ENCODE measurements around the gene TLE2.
"Not testable (repeated sequence)": the region's sequence is repeated elsewhere in the genome, so short reads cannot be mapped to it uniquely, and the experiment has no call there.

Gene TLE2

GRCh38 chr19:3039641-3040077 is 10.6 kb upstream of the TLE2 start:
- H3K4me3 ChIP-seq (ENCODE audit: low read depth, low read length) = no peak overlapping the region
- no peak for DNase-seq (ENCODE audit: low read depth)

- H3K4me3 ChIP-seq (ENCODE audit: low read depth, low read length) = no peak overlapping the region
Measured at GRCh38 chr19:3039125-3039524, 10.0 kb upstream of the TLE2 start.

GRCh38 chr19:3038214-3038613 is 9.1 kb upstream of the TLE2 start:
- no peak for DNase-seq (ENCODE audit: low read depth)
- H3K4me3 ChIP-seq (ENCODE audit: low read depth, low read length) = no peak overlapping the region

More at GRCh38 chr19:3039125-3039524, 10.0 kb upstream of the TLE2 start:
- DNase-seq (ENCODE audit: low read depth) = no peak

- not testable (repeated sequence) for H3K4me3 ChIP-seq (ENCODE audit: low read depth, low read length); DNase-seq (ENCODE audit: low read depth)
Measured at GRCh38 chr19:3036977-3037544, 8.0 kb upstream of the TLE2 start.

DNA sequence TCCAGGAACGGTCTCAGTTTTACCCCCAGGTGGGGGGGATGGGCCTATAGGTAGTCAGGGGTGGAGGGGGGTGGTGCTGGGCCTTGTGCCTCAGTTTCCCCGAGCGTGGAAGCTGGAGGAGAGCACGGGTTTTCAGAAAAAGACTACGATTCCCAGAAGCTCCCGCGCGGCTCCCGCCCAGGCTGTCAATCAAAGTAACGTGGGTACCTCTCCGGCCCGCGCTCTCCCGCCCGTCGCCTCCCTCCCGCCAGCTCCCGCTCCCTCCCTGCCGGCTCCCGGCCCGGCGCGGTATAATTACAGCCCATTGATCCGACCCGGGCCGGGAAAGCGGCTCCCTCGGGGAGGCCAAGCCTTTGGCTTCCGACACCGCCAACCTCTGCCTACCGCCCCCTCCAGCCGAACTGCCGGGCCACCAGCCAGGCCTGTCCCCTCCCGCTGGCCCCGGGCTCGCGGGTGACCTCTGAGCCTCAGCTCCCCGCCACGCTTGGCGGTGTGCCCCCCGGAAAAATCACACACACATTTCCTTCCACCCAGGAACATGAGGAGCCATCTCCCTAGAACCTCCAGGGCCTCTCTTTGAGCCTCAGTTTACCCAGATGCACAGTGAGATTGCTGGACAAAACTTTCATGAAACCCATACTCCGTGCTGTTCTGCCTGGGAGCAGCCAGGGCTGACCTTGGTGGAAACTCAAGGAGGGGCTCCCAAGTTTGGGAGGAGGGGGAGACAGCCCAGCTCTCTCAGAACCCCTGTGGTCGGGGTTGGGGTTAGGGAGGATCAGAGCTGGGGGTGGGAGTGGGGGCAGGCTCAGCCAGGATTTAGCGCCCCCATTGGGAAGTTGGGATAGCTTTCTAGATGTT is 7.3 kb upstream of the TLE2 start:
- DNase-seq (ENCODE audit: low read depth) = peak; percentile 67
- H3K4me3 ChIP-seq (ENCODE audit: low read depth, low read length) = peak overlapping the region; percentile 59

GRCh38 chr19:3035542-3036118 is 6.5 kb upstream of the TLE2 start:
- peak overlapping the region; percentile 59 for H3K4me3 ChIP-seq (ENCODE audit: low read depth, low read length)
- peak; percentile 98 for DNase-seq (ENCODE audit: low read depth)

- DNase-seq (ENCODE audit: low read depth) = peak; percentile 12
Measured at GRCh38 chr19:3034656-3035541, 5.8 kb upstream of the TLE2 start.

GRCh38 chr19:3034406-3034655 is 5.3 kb upstream of the TLE2 start:
- no peak overlapping the region for H3K4me3 ChIP-seq (ENCODE audit: low read depth, low read length)
- DNase-seq (ENCODE audit: low read depth) = no peak

More at GRCh38 chr19:3034656-3035541, 5.8 kb upstream of the TLE2 start:
- peak overlapping the region; percentile 59 for H3K4me3 ChIP-seq (ENCODE audit: low read depth, low read length)

- no peak overlapping the region for H3K4me3 ChIP-seq (ENCODE audit: low read depth, low read length)
- DNase-seq (ENCODE audit: low read depth) = no peak
Measured at GRCh38 chr19:3033595-3034405, 4.7 kb upstream of the TLE2 start.

DNA sequence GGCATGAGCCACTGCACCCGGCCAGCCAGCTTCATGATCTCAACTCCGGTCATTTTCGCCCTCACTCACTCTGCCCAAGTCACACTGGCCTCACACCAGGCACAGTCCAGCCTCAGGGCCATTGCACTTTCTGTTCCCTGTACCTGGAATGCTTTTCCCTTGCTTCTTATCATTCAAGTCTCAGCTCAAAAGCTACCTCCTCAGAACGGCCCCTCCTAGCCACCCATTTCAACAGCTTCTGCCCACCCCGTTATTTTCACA is 2.5 kb upstream of the TLE2 start:
- no peak overlapping the region for H3K4me3 ChIP-seq (ENCODE audit: low read depth, low read length)
- no peak for DNase-seq (ENCODE audit: low read depth)

DNA sequence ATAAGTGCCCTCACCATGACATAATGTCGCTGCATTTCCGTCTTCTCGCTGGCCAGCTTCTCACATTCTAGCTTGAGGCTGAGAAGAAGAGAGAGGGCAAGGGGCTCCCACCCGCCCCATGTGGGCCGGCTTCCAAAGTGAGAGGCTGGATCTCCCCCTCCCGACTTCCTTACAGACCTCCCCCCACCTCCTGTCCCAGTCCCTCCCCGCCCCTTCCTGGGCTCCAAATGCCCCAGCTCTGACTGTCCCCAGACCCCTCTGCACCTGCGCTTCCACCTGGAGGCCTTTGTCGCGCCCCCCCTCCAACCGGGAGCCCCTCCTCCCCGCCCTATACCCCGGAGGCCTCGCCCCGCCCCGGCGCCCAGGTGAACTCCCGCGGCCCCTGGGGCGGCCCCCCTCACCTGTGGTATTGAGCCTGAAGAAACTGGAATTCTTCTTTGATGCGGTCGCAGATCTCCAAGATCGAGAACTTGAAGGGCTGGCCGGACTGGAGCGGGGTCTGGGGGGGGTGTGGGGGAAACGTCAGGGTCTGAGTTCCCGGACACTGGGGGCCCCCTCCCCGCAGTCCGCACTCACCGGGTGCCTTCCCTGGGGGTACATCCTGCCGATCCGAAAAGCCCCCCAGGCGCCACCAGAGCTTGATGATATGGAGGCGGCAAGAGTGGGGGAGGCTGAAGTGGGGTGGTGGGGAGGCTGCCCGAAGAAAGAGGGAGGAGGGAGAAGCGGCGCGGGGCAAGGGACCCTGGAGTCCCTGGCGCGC is 595 bp downstream of the TLE2 start:
- DNase-seq (ENCODE audit: low read depth) = no peak

GRCh38 chr19:3027981-3028304 is 1.1 kb downstream of the TLE2 start:
- H3K4me3 ChIP-seq (ENCODE audit: low read depth, low read length) = no peak overlapping the region
- no peak for DNase-seq (ENCODE audit: low read depth)

More for the DNA sequence above, 595 bp downstream of the TLE2 start:
- peak overlapping the region; percentile 38 for H3K4me3 ChIP-seq (ENCODE audit: low read depth, low read length)

DNA sequence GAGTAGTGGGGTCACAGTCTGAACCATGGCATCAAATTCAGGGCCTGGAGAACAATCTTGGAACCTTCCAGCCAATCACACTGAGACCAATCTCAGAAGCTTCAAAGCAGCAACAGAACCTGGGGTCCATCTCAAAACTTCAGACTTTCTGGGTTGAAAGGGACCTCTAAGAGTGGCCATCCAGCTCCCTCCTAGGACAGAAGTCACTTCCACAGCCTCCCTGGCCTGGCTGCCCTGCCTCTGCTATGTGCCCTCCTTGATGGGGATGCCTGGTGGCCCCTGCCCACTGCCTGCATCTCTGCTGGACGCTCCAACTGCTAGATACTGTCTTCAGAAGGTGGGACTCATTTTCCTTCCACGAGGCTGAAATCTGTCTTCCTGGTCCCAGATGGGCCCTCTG is 1.8 kb downstream of the TLE2 start:
- no peak for DNase-seq (ENCODE audit: low read depth)
- H3K4me3 ChIP-seq (ENCODE audit: low read depth, low read length) = no peak overlapping the region

GRCh38 chr19:3026768-3027167 is 2.3 kb downstream of the TLE2 start:
- no peak for DNase-seq (ENCODE audit: low read depth)

DNA sequence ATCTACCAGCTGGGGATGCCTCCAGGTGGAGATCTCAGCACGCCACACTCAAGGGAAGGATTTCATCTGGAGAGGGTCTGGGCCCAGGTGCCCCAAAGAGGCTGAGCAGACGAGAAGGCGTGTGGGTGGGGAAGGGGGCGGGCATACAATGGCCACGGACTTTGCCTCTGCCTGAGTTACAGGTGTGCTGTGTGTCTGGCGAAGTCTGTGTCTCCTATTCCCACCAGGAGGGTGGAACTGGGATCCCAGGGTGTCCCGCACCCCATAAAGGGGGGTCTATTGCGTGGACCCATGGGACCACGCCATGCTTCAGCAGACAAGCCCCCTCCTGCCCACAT is 3.6 kb downstream of the TLE2 start:
- H3K4me3 ChIP-seq (ENCODE audit: low read depth, low read length) = no peak overlapping the region

More at GRCh38 chr19:3026768-3027167, 2.3 kb downstream of the TLE2 start:
- no peak overlapping the region for H3K4me3 ChIP-seq (ENCODE audit: low read depth, low read length)

GRCh38 chr19:3024870-3025548 is 4.1 kb downstream of the TLE2 start:
- no peak overlapping the region for H3K4me3 ChIP-seq (ENCODE audit: low read depth, low read length)
- no peak for DNase-seq (ENCODE audit: low read depth)

More for the DNA sequence above, 3.6 kb downstream of the TLE2 start:
- DNase-seq (ENCODE audit: low read depth) = no peak

- no peak overlapping the region for H3K4me3 ChIP-seq (ENCODE audit: low read depth, low read length)
- no peak for DNase-seq (ENCODE audit: low read depth)
Measured at GRCh38 chr19:3024509-3024869, 4.6 kb downstream of the TLE2 start.

- no peak for DNase-seq (ENCODE audit: low read depth)
- no peak overlapping the region for H3K4me3 ChIP-seq (ENCODE audit: low read depth, low read length)
Measured at GRCh38 chr19:3020321-3020960, 8.6 kb downstream of the TLE2 start.
